GM12801 (cell line): ENCODE data around the gene C17orf50.

ENCODE experiments used
- CTCF ChIP-seq: IDR thresholded peaks from one replicate; pipeline ENCODE4 v1.5.1; 2011; ENCODE audit warnings: control low read depth; ENCODE audit not compliant: insufficient read length; ENCODE audit errors: extremely low read depth

C17orf50 gene

GRCh38 chr17:35760587-35760986 is at the start of gene C17orf50:
C17orf50 (plus strand) TSS chr17:35760887; CDS start chr17:35760942, 55 bp downstream.
- TF ChIP-seq CTCF = no peak

GRCh38 chr17:35710950-35711349 is 49.7 kb upstream of the C17orf50 start:
- no peak for TF ChIP-seq CTCF

- no peak for TF ChIP-seq CTCF
Observed at GRCh38 chr17:35713069-35713728, 47.5 kb upstream of the C17orf50 start.

- no peak for TF ChIP-seq CTCF
Observed at GRCh38 chr17:35714988-35715387, 45.7 kb upstream of the C17orf50 start.

GRCh38 chr17:35715416-35715815 is 45.3 kb upstream of the C17orf50 start:
- no peak for TF ChIP-seq CTCF

GRCh38 chr17:35716173-35716572 is 44.5 kb upstream of the C17orf50 start:
- TF ChIP-seq CTCF = no peak

GRCh38 chr17:35716897-35717465 is 43.7 kb upstream of the C17orf50 start:
- TF ChIP-seq CTCF = no peak
